ENCODE measurements around the gene TUSC7. TPM values are rescaled to one million over a fixed set of nuclear protein-coding genes. Genes with fewer than 3 reads are reported as not detected.

The TUSC7 gene
- total RNA-seq, 2 donors from 2014 or later, result not detected

- no peaks in the 10 kb centered on the region for H3K9me3 ChIP-seq (ENCODE audit: control insufficient read depth, low read length)
- no peaks in the 10 kb centered on the region for H3K36me3 ChIP-seq (ENCODE audit: control insufficient read depth, insufficient read depth, low read length)
- Mint-ChIP-seq H3K4me3 (no peak overlapping the region), H3K36me3 (ENCODE audit: low read depth) (no peaks in the 10 kb centered on the region), H3K27me3 (ENCODE audit: insufficient read depth) (no peaks in the 10 kb centered on the region), H3K9me3 (no peaks in the 10 kb centered on the region), H3K27ac (no peak overlapping the region), H3K4me1 (peaks cover 9% of the 10 kb centered on the region)
- H3K27ac ChIP-seq (ENCODE audit: low read depth, low read length), result no peak overlapping the region
- H3K4me3 ChIP-seq (ENCODE audit: low read length), result no peak overlapping the region
- TF ChIP-seq, protein P1, sequence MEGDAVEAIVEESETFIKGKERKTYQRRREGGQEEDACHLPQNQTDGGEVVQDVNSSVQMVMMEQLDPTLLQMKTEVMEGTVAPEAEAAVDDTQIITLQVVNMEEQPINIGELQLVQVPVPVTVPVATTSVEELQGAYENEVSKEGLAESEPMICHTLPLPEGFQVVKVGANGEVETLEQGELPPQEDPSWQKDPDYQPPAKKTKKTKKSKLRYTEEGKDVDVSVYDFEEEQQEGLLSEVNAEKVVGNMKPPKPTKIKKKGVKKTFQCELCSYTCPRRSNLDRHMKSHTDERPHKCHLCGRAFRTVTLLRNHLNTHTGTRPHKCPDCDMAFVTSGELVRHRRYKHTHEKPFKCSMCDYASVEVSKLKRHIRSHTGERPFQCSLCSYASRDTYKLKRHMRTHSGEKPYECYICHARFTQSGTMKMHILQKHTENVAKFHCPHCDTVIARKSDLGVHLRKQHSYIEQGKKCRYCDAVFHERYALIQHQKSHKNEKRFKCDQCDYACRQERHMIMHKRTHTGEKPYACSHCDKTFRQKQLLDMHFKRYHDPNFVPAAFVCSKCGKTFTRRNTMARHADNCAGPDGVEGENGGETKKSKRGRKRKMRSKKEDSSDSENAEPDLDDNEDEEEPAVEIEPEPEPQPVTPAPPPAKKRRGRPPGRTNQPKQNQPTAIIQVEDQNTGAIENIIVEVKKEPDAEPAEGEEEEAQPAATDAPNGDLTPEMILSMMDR (conservative IDR thresholded peaks at IDR 0.05), result no peak
- H3K27me3 ChIP-seq (ENCODE audit: control insufficient read depth, insufficient read depth, low read length, poor library complexity, severe bottlenecking), result no peaks in the 10 kb centered on the region
- H3K4me1 ChIP-seq (ENCODE audit: control insufficient read depth, insufficient read depth, low read length), result no peaks in the 10 kb centered on the region
- DNase-seq, result no peak
- H3K9ac ChIP-seq (ENCODE audit: extremely low read depth, low read length, poor library complexity, severe bottlenecking), result no peak overlapping the region
Observed at GRCh38 chr3:116667324-116667723, 42.3 kb upstream of the TUSC7 start.

- Histone ChIP-seq H3K4me1 (ENCODE audit: control insufficient read depth, insufficient read depth, low read length) (no peaks in the 10 kb centered on the region), H3K9me3 (ENCODE audit: control insufficient read depth, low read length) (no peaks in the 10 kb centered on the region), H3K36me3 (ENCODE audit: control insufficient read depth, insufficient read depth, low read length) (no peaks in the 10 kb centered on the region), H3K27me3 (ENCODE audit: control insufficient read depth, insufficient read depth, low read length, poor library complexity, severe bottlenecking) (no peaks in the 10 kb centered on the region), H3K4me3 (ENCODE audit: low read length) (no peak overlapping the region), H3K27ac (ENCODE audit: low read depth, low read length) (no peak overlapping the region), H3K9ac (ENCODE audit: extremely low read depth, low read length, poor library complexity, severe bottlenecking) (no peak overlapping the region)
- Mint-ChIP-seq H3K4me1 (peaks cover 9% of the 10 kb centered on the region), H3K27ac (no peak overlapping the region), H3K4me3 (no peak overlapping the region), H3K36me3 (ENCODE audit: low read depth) (no peaks in the 10 kb centered on the region), H3K27me3 (ENCODE audit: insufficient read depth) (no peaks in the 10 kb centered on the region), H3K9me3 (no peaks in the 10 kb centered on the region)
- WGBS, 2 experiments (ENCODE audit: insufficient coverage in 1 of 2, insufficient read length in 1 of 2), result 100% methylated on average over 1 of the region's 1 CpG; no CpG with 5 or more reads in 1 of the 2 experiments
- no peak for DNase-seq
- TF ChIP-seq, protein P1 (conservative IDR thresholded peaks at IDR 0.05), result no peak
Observed at GRCh38 chr3:116667791-116668190, 41.8 kb upstream of the TUSC7 start.

GRCh38 chr3:116669576-116669975 lies 40.0 kb upstream of the TUSC7 start:
- H3K4me1 Mint-ChIP-seq, result peaks cover 5% of the 10 kb centered on the region
- no peak overlapping the region for H3K27ac ChIP-seq (ENCODE audit: low read depth, low read length)
- H3K4me3 Mint-ChIP-seq, result no peak overlapping the region
- no peak overlapping the region for H3K9ac ChIP-seq (ENCODE audit: extremely low read depth, low read length, poor library complexity, severe bottlenecking)
- no peaks in the 10 kb centered on the region for H3K9me3 Mint-ChIP-seq
- no peaks in the 10 kb centered on the region for H3K27me3 Mint-ChIP-seq (ENCODE audit: insufficient read depth)
- no peak overlapping the region for H3K4me3 ChIP-seq (ENCODE audit: low read length)
- TF ChIP-seq, protein P1 (conservative IDR thresholded peaks at IDR 0.05), result no peak
- no peaks in the 10 kb centered on the region for H3K27me3 ChIP-seq (ENCODE audit: control insufficient read depth, insufficient read depth, low read length, poor library complexity, severe bottlenecking)
- no peaks in the 10 kb centered on the region for H3K36me3 Mint-ChIP-seq (ENCODE audit: low read depth)
- H3K27ac Mint-ChIP-seq, result no peak overlapping the region
- no peak for DNase-seq
- no peaks in the 10 kb centered on the region for H3K36me3 ChIP-seq (ENCODE audit: control insufficient read depth, insufficient read depth, low read length)
- H3K4me1 ChIP-seq (ENCODE audit: control insufficient read depth, insufficient read depth, low read length), result no peaks in the 10 kb centered on the region
- 92 to 96% methylated on average over 3 of the region's 3 CpGs for WGBS, 2 experiments (ENCODE audit: insufficient coverage in 1 of 2, insufficient read length in 1 of 2)
- no peaks in the 10 kb centered on the region for H3K9me3 ChIP-seq (ENCODE audit: control insufficient read depth, low read length)
